Thoracic aorta (tissue), 2 donors: ENCODE results near the gene COL11A1. TPM values are rescaled to one million over a fixed set of nuclear protein-coding genes. Genes with fewer than 3 reads are reported as not detected.
"Not testable (repeated sequence)": the region's sequence is repeated elsewhere in the genome, so short reads cannot be mapped to it uniquely, and the experiment has no call there.

Experiments
- ATAC-seq: fragments of 150-250 bp; one replicate; pipeline ENCODE4 v1.8.0; 2017; ENCODE audit warnings: low read depth; ENCODE audit not compliant: insufficient number of reproducible peaks, low FRiP score
- DNase-seq: peaks from one replicate; pipeline ENCODE4 v3.0.0-alpha.2; 2020; ENCODE audit warnings: low spot score
- H3K27ac ChIP-seq, 2 donors: fragments of 200-600 bp; sonication (generic); 1 replicate in 1 of 2; 2 replicates in 1 of 2; pipeline ENCODE4 v1.5.1; 2016; ENCODE audit warnings: mild to moderate bottlenecking in 2 of 2, moderate library complexity in 2 of 2
- H3K27me3 ChIP-seq: fragments of 200-600 bp; sonication (generic); replicated peaks from 2 replicates; pipeline ENCODE4 v1.6.0; 2016; ENCODE audit warnings: mild to moderate bottlenecking; ENCODE audit not compliant: insufficient read depth
- H3K36me3 ChIP-seq: fragments of 200-600 bp; sonication (generic); one replicate; pipeline ENCODE4 v1.5.1; 2016
- H3K4me1 ChIP-seq, 2 donors: fragments of 200-600 bp; sonication (generic); 1 replicate in 1 of 2; 2 replicates in 1 of 2; pipeline versions ENCODE4 v1.5.1 to v1.6.0; 2016; ENCODE audit warnings: low read depth in 2 of 2, mild to moderate bottlenecking in 1 of 2; ENCODE audit not compliant: control insufficient read depth in 1 of 2
- H3K4me3 ChIP-seq: fragments of 200-600 bp; sonication (generic); 2 replicates; pipeline ENCODE4 v1.5.1; 2016; ENCODE audit warnings: mild to moderate bottlenecking
- H3K9me3 ChIP-seq: fragments of 200-600 bp; sonication (generic); 2 replicates; pipeline ENCODE4 v1.5.1; 2016
- CTCF ChIP-seq: fragments of 200-600 bp; sonication (generic); IDR thresholded peaks from one replicate; pipeline ENCODE4 v1.5.1; 2019; ENCODE audit warnings: antibody characterized with exemption
- total RNA-seq, 2 donors: library from RNA; depleted of rRNA; stranded (reverse); fragments of >200 nt; gene quantifications; one replicate each; pipeline versions ENCODE4 v1.1.0 to v1.2.3, GENCODE V29; 2016

The COL11A1 gene
- total RNA-seq, 2 donors from 2014 or later: 0.07 TPM; not detected in 1

- Histone ChIP-seq H3K27ac (no peak overlapping the region), H3K9me3 (no peaks in the 10 kb centered on the region), H3K27me3 (no peaks in the 10 kb centered on the region), H3K4me3 (no peak overlapping the region), H3K36me3 (no peaks in the 10 kb centered on the region), H3K4me1 (no peaks in the 10 kb centered on the region)
- ATAC-seq (no peak), DNase-seq (no peak)
- TF ChIP-seq CTCF: no peak
Observed at GRCh38 chr1:102954576-102954975, 153.7 kb downstream of the COL11A1 start.

- no peak overlapping the region for H3K4me3 ChIP-seq
- H3K27me3 ChIP-seq: no peaks in the 10 kb centered on the region
- TF ChIP-seq CTCF: no peak
- no peak for ATAC-seq
- no peaks in the 10 kb centered on the region for H3K36me3 ChIP-seq
- no peak for DNase-seq
- H3K4me1 ChIP-seq: no peaks in the 10 kb centered on the region
- H3K9me3 ChIP-seq: no peaks in the 10 kb centered on the region
- H3K27ac ChIP-seq: no peak overlapping the region
Observed at GRCh38 chr1:102952400-102952799, 155.9 kb downstream of the COL11A1 start.

GRCh38 chr1:102942324-102942723, 166.0 kb downstream of the COL11A1 start:
- no peak for TF ChIP-seq CTCF
- Histone ChIP-seq H3K27me3 (no peaks in the 10 kb centered on the region), H3K36me3 (no peaks in the 10 kb centered on the region), H3K4me1 (no peaks in the 10 kb centered on the region), H3K4me3 (no peak overlapping the region), H3K9me3 (no peaks in the 10 kb centered on the region), H3K27ac (no peak overlapping the region)
- DNase-seq (no peak), ATAC-seq (no peak)

- no peaks in the 10 kb centered on the region for H3K9me3 ChIP-seq
- no peak overlapping the region for H3K27ac ChIP-seq
- H3K27me3 ChIP-seq: no peaks in the 10 kb centered on the region
- DNase-seq (no peak), ATAC-seq (no peak)
- no peak overlapping the region for H3K4me3 ChIP-seq
- no peaks in the 10 kb centered on the region for H3K36me3 ChIP-seq
- no peak for TF ChIP-seq CTCF
- no peaks in the 10 kb centered on the region for H3K4me1 ChIP-seq
Observed at GRCh38 chr1:102941366-102941947, 166.9 kb downstream of the COL11A1 start.

- no peaks in the 10 kb centered on the region for H3K4me1 ChIP-seq
- no peak for TF ChIP-seq CTCF
- no peaks in the 10 kb centered on the region for H3K9me3 ChIP-seq
- ATAC-seq (no peak), DNase-seq (no peak)
- no peaks in the 10 kb centered on the region for H3K36me3 ChIP-seq
- H3K27ac ChIP-seq: no peak overlapping the region
- no peak overlapping the region for H3K4me3 ChIP-seq
- H3K27me3 ChIP-seq: no peaks in the 10 kb centered on the region
Observed at GRCh38 chr1:102937401-102937800, 170.9 kb downstream of the COL11A1 start.

- not testable (repeated sequence) for H3K27me3 ChIP-seq, H3K27ac ChIP-seq, ATAC-seq, DNase-seq, H3K36me3 ChIP-seq, H3K4me3 ChIP-seq, H3K9me3 ChIP-seq, H3K4me1 ChIP-seq
Observed at GRCh38 chr1:102933362-102933761, 175.0 kb downstream of the COL11A1 start.
